Gastroesophageal sphincter (tissue), 4 donors: ENCODE measurements around the gene MRPL49. TPM values are rescaled to one million over a fixed set of nuclear protein-coding genes. Genes with fewer than 3 reads are reported as not detected.

Source experiments
- ATAC-seq: fragments of 150-250 bp; one replicate; pipeline ENCODE4 v1.9.1; 2016; ENCODE audit warnings: mild to moderate bottlenecking, moderate library complexity
- H3K27ac ChIP-seq, 4 donors: fragments of 200-600 bp; sonication (generic) in 3 of 4; 1 replicate in 3 of 4; 2 replicates in 1 of 4; pipeline ENCODE4 v1.5.1; 2016 to 2019
- H3K27me3 ChIP-seq: fragments of 200-600 bp; sonication (generic); one replicate; pipeline ENCODE4 v1.5.1; 2019
- H3K36me3 ChIP-seq, 2 donors: fragments of 200-600 bp; sonication (generic); one replicate each; pipeline ENCODE4 v1.5.1; 2019; ENCODE audit warnings: control low read depth in 1 of 2
- H3K4me1 ChIP-seq, 3 donors: fragments of 200-600 bp; sonication (generic); 1 replicate in 2 of 3; 2 replicates in 1 of 3; pipeline ENCODE4 v1.5.1; 2016 to 2019; ENCODE audit warnings: control low read depth in 2 of 3
- H3K4me3 ChIP-seq, 2 donors: fragments of 200-600 bp; sonication (generic); one replicate each; pipeline ENCODE4 v1.5.1; 2019; ENCODE audit warnings: mild to moderate bottlenecking in 1 of 2, moderate library complexity in 1 of 2
- H3K9me3 ChIP-seq, 3 donors: fragments of 200-600 bp; sonication (generic); one replicate each; pipeline ENCODE4 v1.5.1; 2017 to 2019; ENCODE audit warnings: control low read depth in 2 of 3
- CTCF ChIP-seq, 4 experiments: fragments of 200-600 bp in 2 of 4; fragments of 450-650 bp in 2 of 4; sonication (generic) in 1 of 4; IDR thresholded peaks; one replicate each; pipeline ENCODE4 v1.5.1; 2017 to 2019; ENCODE audit warnings: antibody characterized with exemption in 4 of 4, mild to moderate bottlenecking in 2 of 4, moderate library complexity in 2 of 4
- EP300 ChIP-seq: sonication (generic); formaldehyde crosslinking; IDR thresholded peaks from one replicate; pipeline ENCODE4 v1.6.1; 2017; ENCODE audit warnings: antibody characterized with exemption, mild to moderate bottlenecking
- POLR2A ChIP-seq, 2 donors: fragments of 450-650 bp; IDR thresholded peaks; one replicate each; pipeline ENCODE4 v1.6.1; 2017; ENCODE audit warnings: antibody characterized with exemption in 2 of 2, mild to moderate bottlenecking in 2 of 2, moderate library complexity in 1 of 2
- POLR2AphosphoS5 ChIP-seq: sonication (generic); formaldehyde crosslinking; IDR thresholded peaks from one replicate; pipeline ENCODE4 v1.6.1; 2017; ENCODE audit warnings: antibody characterized with exemption
- WGBS, 2 donors: methylation state at CpG; one replicate each; pipeline ENCODE4 v1.1.5; 2018; ENCODE audit warnings: low coverage in 1 of 2; 5-methylcytosine and 5-hydroxymethylcytosine counted together
- total RNA-seq, 4 donors: library from RNA; depleted of rRNA; stranded (reverse); fragments of >200 nt; gene quantifications; one replicate each; pipeline ENCODE4 v1.1.0, GENCODE V29; 2016

MRPL49 gene
- total RNA-seq, 4 donors from 2014 or later, result 83.9 to 114 (median 94.1) TPM

- Histone ChIP-seq H3K4me1 (peaks cover 0 to 32% (median 6%) of the 10 kb centered on the region in 3 donors), H3K36me3 (peaks cover 0 to 88% of the 10 kb centered on the region in 2 donors), H3K27me3 (no peaks in the 10 kb centered on the region), H3K9me3 (no peaks in the 10 kb centered on the region), H3K4me3 (no peak overlapping the region), H3K27ac (no peak overlapping the region)
- no peak for ATAC-seq
- TF ChIP-seq POLR2A (IDR thresholded peaks at IDR 0.05) (no peak), POLR2AphosphoS5 (no peak), EP300 (no peak), CTCF (IDR thresholded peaks at IDR 0.05) (no peak)
- 56 to 74% methylated on average over 2 to 7 of the region's 12 CpGs for WGBS, 2 donors
Measured at GRCh38 chr11:65127473-65128181, 5.5 kb downstream of the MRPL49 start.

- no peak for TF ChIP-seq CTCF (IDR thresholded peaks at IDR 0.05)
- TF ChIP-seq POLR2AphosphoS5, result no peak
- no peak for TF ChIP-seq EP300
- no peak for TF ChIP-seq POLR2A (IDR thresholded peaks at IDR 0.05)
- 67% methylated on average over 3 of the region's 15 CpGs; no CpG with 5 or more reads in 1 of the 2 donors for WGBS, 2 donors
- H3K9me3 ChIP-seq, result no peaks in the 10 kb centered on the region
- H3K4me1 ChIP-seq, result peaks cover 0 to 32% (median 9%) of the 10 kb centered on the region in 3 donors
- peaks cover 0 to 93% of the 10 kb centered on the region in 2 donors for H3K36me3 ChIP-seq
- no peaks in the 10 kb centered on the region for H3K27me3 ChIP-seq
- ATAC-seq, result no peak
- H3K27ac ChIP-seq, result no peak overlapping the region
- no peak overlapping the region for H3K4me3 ChIP-seq
Measured at GRCh38 chr11:65128182-65129145, 6.3 kb downstream of the MRPL49 start.

GRCh38 chr11:65129649-65130441, 7.7 kb downstream of the MRPL49 start:
- no peaks in the 10 kb centered on the region for H3K27me3 ChIP-seq
- no peaks in the 10 kb centered on the region for H3K9me3 ChIP-seq
- no peak for ATAC-seq
- no peak overlapping the region for H3K4me3 ChIP-seq
- WGBS, 2 donors, result 67% methylated on average over 1 of the region's 13 CpGs; no CpG with 5 or more reads in 1 of the 2 donors
- no peak overlapping the region for H3K27ac ChIP-seq
- no peak for TF ChIP-seq EP300
- no peak for TF ChIP-seq POLR2AphosphoS5
- TF ChIP-seq POLR2A (IDR thresholded peaks at IDR 0.05), result no peak
- no peak for TF ChIP-seq CTCF (IDR thresholded peaks at IDR 0.05)
- H3K4me1 ChIP-seq, result peaks cover 0 to 29% (median 11%) of the 10 kb centered on the region in 3 donors
- peaks cover 0 to 83% of the 10 kb centered on the region in 2 donors for H3K36me3 ChIP-seq

- Histone ChIP-seq H3K36me3 (peaks cover 0 to 73% of the 10 kb centered on the region in 2 donors), H3K27me3 (no peaks in the 10 kb centered on the region), H3K4me3 (no peak overlapping the region), H3K27ac (no peak overlapping the region), H3K4me1 (peaks cover 0 to 36% (median 11%) of the 10 kb centered on the region in 3 donors), H3K9me3 (no peaks in the 10 kb centered on the region)
- TF ChIP-seq POLR2A (IDR thresholded peaks at IDR 0.05) (no peak), CTCF (IDR thresholded peaks at IDR 0.05) (no peak), EP300 (no peak), POLR2AphosphoS5 (no peak)
- no peak for ATAC-seq
- 75 to 82% methylated on average over 3 to 6 of the region's 19 CpGs for WGBS, 2 donors
Measured at GRCh38 chr11:65130631-65131416, 8.7 kb downstream of the MRPL49 start.
